GM12874 (cell line): Measurements from ENCODE around the gene KLK13.

Experiments
- TF ChIP-seq, protein P1 (sequence below): IDR thresholded peaks from 2 replicates; pipeline ENCODE4 v1.5.1; 2011; ENCODE audit warnings: low read depth, mild to moderate bottlenecking, control low read depth, low read length, moderate library complexity; ENCODE audit not compliant: insufficient read depth

KLK13 gene

DNA sequence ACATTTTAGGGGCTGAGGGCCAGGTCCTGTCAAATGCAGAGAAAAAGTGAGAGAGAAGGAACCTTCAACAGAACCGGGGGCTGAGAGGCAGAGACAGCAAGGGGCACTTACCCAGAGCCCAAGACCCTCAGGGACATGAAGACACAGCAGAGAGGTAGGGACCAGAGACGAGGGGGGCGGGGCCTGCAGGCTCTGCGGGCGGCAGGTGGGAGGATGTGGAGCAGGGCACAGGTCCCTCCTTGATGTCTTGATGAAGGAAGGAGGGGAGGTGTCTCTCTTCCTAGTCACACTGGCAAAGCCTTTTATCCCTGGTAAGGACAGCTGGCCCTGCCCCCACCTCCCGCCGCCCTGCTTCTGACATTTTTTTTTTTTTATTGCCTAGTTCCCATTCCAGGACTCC is 17.7 kb upstream of the KLK13 start, which contains the start of gene KLK14:
Gene KLK14 (minus strand): TSS at position 277 of the 400 bp plus-strand sequence. CDS start 273 bp downstream, at position 4.
- TF ChIP-seq, protein P1, sequence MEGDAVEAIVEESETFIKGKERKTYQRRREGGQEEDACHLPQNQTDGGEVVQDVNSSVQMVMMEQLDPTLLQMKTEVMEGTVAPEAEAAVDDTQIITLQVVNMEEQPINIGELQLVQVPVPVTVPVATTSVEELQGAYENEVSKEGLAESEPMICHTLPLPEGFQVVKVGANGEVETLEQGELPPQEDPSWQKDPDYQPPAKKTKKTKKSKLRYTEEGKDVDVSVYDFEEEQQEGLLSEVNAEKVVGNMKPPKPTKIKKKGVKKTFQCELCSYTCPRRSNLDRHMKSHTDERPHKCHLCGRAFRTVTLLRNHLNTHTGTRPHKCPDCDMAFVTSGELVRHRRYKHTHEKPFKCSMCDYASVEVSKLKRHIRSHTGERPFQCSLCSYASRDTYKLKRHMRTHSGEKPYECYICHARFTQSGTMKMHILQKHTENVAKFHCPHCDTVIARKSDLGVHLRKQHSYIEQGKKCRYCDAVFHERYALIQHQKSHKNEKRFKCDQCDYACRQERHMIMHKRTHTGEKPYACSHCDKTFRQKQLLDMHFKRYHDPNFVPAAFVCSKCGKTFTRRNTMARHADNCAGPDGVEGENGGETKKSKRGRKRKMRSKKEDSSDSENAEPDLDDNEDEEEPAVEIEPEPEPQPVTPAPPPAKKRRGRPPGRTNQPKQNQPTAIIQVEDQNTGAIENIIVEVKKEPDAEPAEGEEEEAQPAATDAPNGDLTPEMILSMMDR = no peak

DNA sequence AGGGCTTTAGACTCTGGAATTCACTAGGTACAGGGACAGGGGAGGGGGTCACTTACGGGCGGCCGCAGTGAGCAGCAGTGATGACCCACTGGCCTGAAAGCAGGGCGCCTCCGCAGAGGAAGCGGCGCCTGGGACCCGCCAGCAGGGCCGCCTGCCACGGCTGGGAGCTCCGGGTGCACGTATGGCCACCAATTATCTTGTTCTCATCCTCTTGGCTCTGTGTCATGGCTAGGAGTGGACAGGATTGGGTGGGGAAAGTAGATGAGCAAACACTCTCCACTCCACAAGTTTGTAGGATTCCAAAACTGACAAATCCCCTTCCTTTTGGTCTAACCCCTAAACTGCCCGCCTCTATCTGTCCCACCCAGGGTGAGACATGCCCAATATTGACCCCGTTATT is 16.6 kb upstream of the KLK13 start:
- TF ChIP-seq, protein P1 = no peak

DNA sequence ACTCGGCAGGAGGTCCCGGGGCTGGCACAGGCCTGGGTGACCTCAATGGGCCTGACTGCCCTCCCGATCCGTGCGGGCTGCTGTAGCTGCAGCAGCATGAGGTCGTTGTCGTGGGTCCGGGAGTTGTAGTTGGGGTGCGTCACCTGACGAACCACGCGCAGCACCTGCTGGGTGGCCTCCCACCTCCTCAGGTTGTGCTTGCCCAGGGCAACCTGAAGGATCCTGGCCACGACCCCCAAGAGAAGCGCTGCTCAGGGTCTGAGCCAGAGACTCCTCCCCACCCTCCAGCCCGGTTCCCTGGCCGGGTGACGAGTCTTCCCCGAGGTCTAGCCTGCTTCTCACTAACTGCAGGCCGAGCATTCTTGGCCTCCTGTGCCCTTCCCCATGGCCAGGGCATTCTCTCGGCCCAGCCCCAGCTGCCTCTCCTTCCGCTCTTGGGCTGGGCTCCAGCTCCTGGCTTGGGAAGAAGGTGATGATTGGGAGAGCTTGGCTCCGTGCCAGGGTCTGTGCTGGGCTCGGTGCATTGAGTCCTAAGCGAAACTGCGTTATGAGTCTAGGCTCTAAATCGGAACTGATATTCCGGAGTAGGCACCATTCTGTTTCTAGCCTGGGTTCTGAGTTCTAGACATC is 14.7 kb upstream of the KLK13 start:
- TF ChIP-seq, protein P1 = no peak

DNA sequence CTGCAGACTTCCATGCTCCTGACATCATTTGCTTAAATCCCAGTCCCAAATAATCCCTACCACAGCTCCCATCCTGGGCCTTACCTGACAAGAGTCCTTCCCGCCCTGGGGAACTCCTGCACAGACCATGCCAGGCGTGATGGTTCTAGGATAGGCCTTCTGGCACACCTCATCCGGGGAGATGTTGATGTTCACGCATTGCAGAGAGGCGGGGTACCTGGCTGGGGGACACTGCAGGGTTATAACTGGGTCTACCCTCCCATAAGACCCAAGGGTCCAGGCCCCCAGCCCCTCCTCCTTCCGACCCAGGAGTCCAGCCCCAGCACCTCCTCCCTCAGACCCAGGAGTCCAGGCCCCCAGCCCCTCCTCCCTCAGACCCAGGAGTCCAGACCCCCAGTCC is 13.8 kb upstream of the KLK13 start:
- TF ChIP-seq, protein P1 = no peak

DNA sequence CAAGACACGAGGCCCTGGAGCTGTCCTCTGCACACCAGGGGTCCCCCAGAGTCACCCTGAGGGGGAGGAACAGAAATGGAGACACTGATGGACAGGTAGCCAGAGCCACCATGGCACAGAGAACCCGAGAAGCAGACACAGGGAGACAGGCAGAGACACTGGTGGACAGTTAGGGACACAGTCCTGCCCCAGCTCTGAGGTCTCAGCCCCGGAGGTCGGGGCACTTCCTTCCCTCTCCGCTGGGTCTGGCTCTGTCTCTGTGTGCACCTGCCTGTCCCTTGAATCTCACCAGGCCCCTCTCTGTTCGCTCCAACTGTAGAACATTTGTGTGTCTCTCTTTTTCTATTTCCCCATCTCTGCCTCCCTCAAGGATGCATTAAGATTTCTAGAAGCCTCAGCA is 13.2 kb upstream of the KLK13 start:
- TF ChIP-seq, protein P1 = no peak

DNA sequence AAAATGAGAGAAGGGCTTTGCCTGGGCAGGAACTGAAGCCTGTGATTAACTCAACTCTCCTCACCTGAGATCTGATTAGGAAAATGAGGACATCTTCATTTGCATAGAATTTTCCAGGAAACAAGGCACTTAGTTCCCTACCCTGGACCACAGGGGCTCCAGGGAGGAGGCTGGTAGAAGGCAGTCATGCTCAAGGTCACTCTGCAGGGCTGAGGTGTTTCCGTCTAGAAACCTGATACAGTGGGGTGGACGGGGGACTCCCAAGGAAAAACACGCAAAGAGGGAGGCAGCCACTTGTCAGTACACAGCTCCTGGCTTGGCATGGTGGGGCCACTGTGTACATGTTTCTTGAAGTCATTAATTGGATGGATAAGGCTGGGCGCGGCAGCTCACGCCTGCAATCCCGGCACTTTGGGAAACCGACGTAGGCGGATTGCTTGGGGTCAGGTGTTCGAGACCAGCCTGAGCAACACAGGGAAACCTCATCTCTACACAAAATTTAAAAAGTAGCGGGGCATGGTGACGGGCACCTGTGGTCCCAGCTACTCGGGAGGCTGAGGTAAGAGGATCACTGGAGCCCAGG is 11.8 kb upstream of the KLK13 start:
- TF ChIP-seq, protein P1 = no peak

DNA sequence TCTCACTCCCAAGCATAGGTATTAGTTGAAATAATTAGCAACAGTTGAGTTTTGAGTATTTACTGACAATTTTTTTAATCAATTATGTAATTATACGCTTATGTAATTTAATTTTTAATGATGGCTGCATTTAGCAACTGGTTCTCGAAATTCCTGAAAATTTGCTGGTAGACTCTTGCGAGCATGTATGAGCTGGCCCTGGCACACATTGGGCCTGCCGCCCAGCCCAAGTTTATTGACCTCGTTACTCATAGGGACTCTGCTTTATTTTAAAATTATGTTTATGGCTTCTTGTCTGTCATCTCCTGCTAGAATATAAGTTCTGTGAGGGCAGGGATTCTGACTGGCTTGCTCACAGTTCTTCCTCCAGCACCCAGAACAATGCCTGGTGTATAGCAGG is 11.1 kb upstream of the KLK13 start:
- TF ChIP-seq, protein P1 = no peak

DNA sequence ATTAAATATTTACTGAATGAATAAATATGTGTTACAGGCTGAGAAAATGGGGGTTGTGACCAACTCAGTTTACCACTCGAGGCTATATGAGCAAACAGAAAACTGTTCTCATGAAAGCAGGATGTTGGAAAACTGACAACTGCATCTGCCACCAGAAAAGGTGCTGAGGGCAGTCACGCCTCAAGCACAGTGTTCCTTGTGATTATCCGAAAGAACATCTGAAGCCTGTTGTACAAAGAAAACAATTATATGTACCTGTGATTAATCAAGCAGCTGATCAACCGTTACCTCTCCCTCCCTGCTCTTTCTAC is 6.2 kb upstream of the KLK13 start:
- TF ChIP-seq, protein P1 = no peak
